Osteoblast (primary cell): ENCODE measurements around the gene CAPN11. TPM values are rescaled to one million over a fixed set of nuclear protein-coding genes. Genes with fewer than 3 reads are reported as not detected.

Experiments
- DNase-seq: peaks from one replicate; pipeline ENCODE4 v3.0.0; 2011; ENCODE audit warnings: low spot score, mixed read lengths; ENCODE audit not compliant: insufficient read length; ENCODE audit errors: missing footprints
- H2AFZ ChIP-seq: 2 replicates; pipeline ENCODE4 v1.6.0; 2011; ENCODE audit warnings: mild to moderate bottlenecking, low read length
- H3K27ac ChIP-seq: 2 replicates; pipeline ENCODE4 v1.5.1; 2011; ENCODE audit warnings: mild to moderate bottlenecking, low read depth, low read length, moderate library complexity
- H3K27me3 ChIP-seq: 2 replicates; pipeline ENCODE4 v1.6.0; 2012; ENCODE audit warnings: mild to moderate bottlenecking, control low read depth, inconsistent platforms, low read length, moderate library complexity; ENCODE audit not compliant: insufficient read depth
- H3K36me3 ChIP-seq: 2 replicates; pipeline ENCODE4 v1.5.1; 2011; ENCODE audit warnings: mild to moderate bottlenecking, low read length, control low read depth, moderate library complexity; ENCODE audit not compliant: insufficient read depth
- H3K4me1 ChIP-seq: 2 replicates; pipeline ENCODE4 v1.5.1; 2011; ENCODE audit warnings: mild to moderate bottlenecking, low read length, control low read depth, moderate library complexity; ENCODE audit not compliant: insufficient read depth
- H3K4me2 ChIP-seq: 2 replicates; pipeline ENCODE4 v1.6.0; 2011; ENCODE audit warnings: mild to moderate bottlenecking, low read length; ENCODE audit not compliant: insufficient read depth
- H3K4me3 ChIP-seq: fragments of 200-600 bp; sonication (generic); 3 replicates; pipeline ENCODE4 v1.5.1; 2012; ENCODE audit warnings: mild to moderate bottlenecking, low read length, inconsistent platforms; ENCODE audit not compliant: insufficient read depth
- H3K79me2 ChIP-seq: 2 replicates; pipeline ENCODE4 v1.6.0; 2012; ENCODE audit warnings: mild to moderate bottlenecking, low read length, control low read depth, inconsistent platforms; ENCODE audit not compliant: insufficient read depth
- H3K9me3 ChIP-seq: 2 replicates; pipeline ENCODE4 v1.5.1; 2011; ENCODE audit warnings: low read depth, low read length, control low read depth
- H4K20me1 ChIP-seq: 2 replicates; pipeline ENCODE4 v1.6.0; 2012; ENCODE audit warnings: mild to moderate bottlenecking, low read length, control low read depth; ENCODE audit not compliant: insufficient read depth
- CTCF ChIP-seq: IDR thresholded peaks from 2 replicates; pipeline ENCODE4 v1.5.1; 2011; ENCODE audit warnings: mild to moderate bottlenecking, low read depth, low read length, moderate library complexity; ENCODE audit errors: extremely low read depth
- total RNA-seq: library from RNA; depleted of rRNA; stranded (reverse); fragments of >200 nt; gene quantifications from 2 replicates; pipeline ENCODE4 v1.2.3, GENCODE V29; 2012

The CAPN11 gene
- total RNA-seq, 1 donor = not detected

- DNase-seq = no peak
- Histone ChIP-seq H3K9me3 (no peaks in the 10 kb centered on the region), H3K36me3 (no peaks in the 10 kb centered on the region), H3K4me1 (no peaks in the 10 kb centered on the region), H3K27ac (no peak overlapping the region), H4K20me1 (no peaks in the 10 kb centered on the region), H3K27me3 (no peaks in the 10 kb centered on the region), H3K79me2 (no peaks in the 10 kb centered on the region), H2AFZ (no peak overlapping the region), H3K4me2 (no peak overlapping the region), H3K4me3 (no peak overlapping the region)
- TF ChIP-seq CTCF = no peak
Measured at GRCh38 chr6:44202972-44203750, 44.5 kb downstream of the CAPN11 start.

- H4K20me1 ChIP-seq = no peaks in the 10 kb centered on the region
- no peak for TF ChIP-seq CTCF
- no peaks in the 10 kb centered on the region for H3K79me2 ChIP-seq
- no peaks in the 10 kb centered on the region for H3K36me3 ChIP-seq
- no peak overlapping the region for H3K4me3 ChIP-seq
- H3K27me3 ChIP-seq = no peaks in the 10 kb centered on the region
- H3K4me1 ChIP-seq = no peaks in the 10 kb centered on the region
- no peaks in the 10 kb centered on the region for H3K9me3 ChIP-seq
- H2AFZ ChIP-seq = no peak overlapping the region
- no peak for DNase-seq
- H3K4me2 ChIP-seq = no peak overlapping the region
- H3K27ac ChIP-seq = no peak overlapping the region
Measured at GRCh38 chr6:44203955-44204354, 45.3 kb downstream of the CAPN11 start.

- no peak overlapping the region for H2AFZ ChIP-seq
- H3K79me2 ChIP-seq = no peaks in the 10 kb centered on the region
- H3K36me3 ChIP-seq = no peaks in the 10 kb centered on the region
- no peaks in the 10 kb centered on the region for H3K9me3 ChIP-seq
- H3K4me3 ChIP-seq = no peak overlapping the region
- DNase-seq = no peak
- no peaks in the 10 kb centered on the region for H3K4me1 ChIP-seq
- no peak overlapping the region for H3K27ac ChIP-seq
- no peak overlapping the region for H3K4me2 ChIP-seq
- H3K27me3 ChIP-seq = no peaks in the 10 kb centered on the region
- TF ChIP-seq CTCF = no peak
- no peaks in the 10 kb centered on the region for H4K20me1 ChIP-seq
Measured at GRCh38 chr6:44207966-44208365, 49.3 kb downstream of the CAPN11 start.

- no peak for TF ChIP-seq CTCF
- Histone ChIP-seq H3K36me3 (no peaks in the 10 kb centered on the region), H3K4me3 (no peak overlapping the region), H2AFZ (no peak overlapping the region), H3K9me3 (no peaks in the 10 kb centered on the region), H3K79me2 (no peaks in the 10 kb centered on the region), H3K27ac (no peak overlapping the region), H4K20me1 (no peaks in the 10 kb centered on the region), H3K4me1 (no peaks in the 10 kb centered on the region), H3K4me2 (no peak overlapping the region), H3K27me3 (no peaks in the 10 kb centered on the region)
- DNase-seq = no peak
Measured at GRCh38 chr6:44211284-44211683, 52.7 kb downstream of the CAPN11 start.
